ENCODE results near the gene ZNF614.
"Not testable (repeated sequence)": the region's sequence is repeated elsewhere in the genome, so short reads cannot be mapped to it uniquely, and the experiment has no call there.

ZNF614 gene

DNA sequence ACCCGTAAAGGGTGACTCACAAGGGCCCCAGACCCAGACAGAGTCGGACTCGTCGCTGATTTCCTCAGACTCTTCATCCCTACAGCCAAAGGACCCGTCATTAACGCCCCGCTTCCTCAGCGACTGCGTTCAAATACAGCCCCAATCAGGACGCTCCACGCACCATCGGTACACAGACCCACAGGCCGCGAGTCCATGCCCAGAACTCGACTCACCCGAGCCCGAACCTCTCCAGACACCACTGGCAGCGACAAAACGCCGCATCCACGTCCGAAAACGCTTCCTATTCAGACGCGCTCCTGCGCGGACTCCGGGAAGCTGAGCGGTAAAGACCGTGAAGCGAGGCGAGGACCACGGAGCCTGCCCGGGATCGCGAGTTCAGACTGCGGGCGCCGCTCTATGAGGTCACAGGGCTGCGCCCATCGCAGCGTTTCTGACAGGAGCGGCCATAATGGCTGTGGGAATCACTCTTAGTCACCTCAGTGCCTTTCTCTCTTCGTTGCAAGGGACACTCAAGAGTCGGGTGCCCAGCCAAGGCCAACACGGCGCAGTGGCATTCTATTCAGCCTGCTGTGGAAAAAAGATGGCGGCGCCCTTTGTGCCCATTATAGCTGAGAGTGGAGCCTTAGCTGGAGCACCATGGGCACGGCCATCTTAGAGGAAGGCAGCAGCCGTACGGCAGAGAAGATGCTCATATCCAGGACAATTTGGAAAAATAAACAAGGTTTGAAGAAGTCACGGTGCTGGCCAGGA is at the start of gene ZNF614:
ZNF614 (minus strand) TSS at position 353 of the 753 bp plus-strand sequence. CDS start 2,634 bp downstream, outside the sequence.
- DNase-seq (ENCODE audit: low read depth), result peak; percentile 91

DNA sequence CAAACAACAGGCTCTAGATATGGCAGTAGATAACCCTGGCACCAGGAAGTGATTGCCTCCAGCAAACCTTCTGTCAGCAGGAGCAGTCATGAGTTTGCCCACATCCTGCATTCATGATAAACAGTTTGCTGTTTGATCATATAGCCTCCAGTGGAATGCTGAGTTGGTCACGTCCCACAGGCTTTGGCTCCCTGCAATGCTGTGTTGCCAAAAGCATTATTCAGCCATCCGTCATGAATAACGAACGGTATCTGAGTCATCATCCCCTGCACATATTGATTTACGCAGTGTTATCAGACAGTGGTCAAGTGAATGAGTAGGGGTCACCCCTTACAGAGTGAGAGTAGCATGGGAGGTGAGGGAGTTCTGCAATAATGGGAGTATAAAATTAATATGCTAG is 42.3 kb upstream of the ZNF614 start:
- no peak for DNase-seq (ENCODE audit: low read depth)

DNA sequence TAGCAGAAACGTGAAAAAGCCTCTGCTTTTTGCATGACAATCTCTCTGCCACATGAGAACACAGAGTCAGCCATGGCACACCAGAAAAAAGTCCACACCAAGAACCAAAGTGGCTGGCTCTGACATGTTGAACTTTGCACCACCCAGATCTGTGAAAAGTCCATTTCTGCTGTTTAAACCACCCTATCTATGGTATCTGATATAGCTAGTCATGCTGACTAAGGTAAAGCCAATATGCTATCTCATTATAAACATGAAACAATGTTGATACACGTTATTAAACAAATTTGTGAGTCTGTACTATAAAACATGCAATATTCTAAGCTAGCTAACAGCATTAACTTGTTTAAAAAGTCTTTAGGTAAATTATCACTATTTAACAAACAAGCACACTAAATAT is 41.5 kb upstream of the ZNF614 start:
- no peak for DNase-seq (ENCODE audit: low read depth)

DNA sequence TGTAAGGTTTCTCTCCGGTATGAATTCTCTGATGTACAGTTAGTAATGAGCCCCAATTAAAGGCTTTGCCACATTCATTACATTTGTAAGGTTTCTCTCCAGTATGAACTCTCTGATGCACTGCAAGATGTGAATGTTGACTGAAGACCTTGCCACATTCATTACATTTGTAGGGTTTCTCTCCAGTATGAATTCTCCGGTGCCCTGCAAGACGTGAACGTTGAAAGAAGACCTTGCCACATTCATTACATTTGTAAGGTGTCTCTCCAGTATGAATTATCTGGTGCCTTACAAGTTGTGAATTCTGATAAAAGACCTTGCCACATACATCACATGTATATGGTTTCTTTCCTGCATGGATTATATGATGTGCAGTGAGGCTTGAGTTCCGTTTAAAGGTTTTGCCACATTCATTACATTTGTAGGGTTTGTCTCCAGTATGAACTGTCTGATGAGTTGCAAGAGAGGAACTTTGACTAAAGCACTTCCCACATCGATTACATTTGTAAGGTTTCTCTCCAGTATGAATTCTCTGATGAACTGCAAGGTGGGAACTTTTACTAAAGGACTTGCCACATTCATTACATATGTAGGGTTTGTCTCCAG is 38.2 kb upstream of the ZNF614 start:
- DNase-seq (ENCODE audit: low read depth), result no peak

DNA sequence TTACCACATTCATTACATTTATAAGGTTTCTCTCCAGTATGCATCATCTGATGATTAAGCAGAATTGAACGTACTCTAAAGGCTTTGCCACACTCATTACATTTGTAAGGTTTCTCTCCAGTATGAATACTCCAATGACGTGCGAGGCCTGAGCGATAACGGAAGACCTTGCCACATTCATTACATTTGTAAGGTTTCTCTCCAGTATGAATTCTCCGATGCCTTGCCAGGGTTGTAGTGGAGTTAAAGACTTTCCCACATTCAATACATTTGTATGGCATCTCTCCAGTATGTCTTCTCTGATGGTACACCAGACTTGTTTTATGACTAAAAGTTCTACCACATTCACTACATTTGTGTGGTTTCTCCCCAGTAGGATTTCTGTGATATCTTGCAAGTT is 37.2 kb upstream of the ZNF614 start:
- DNase-seq (ENCODE audit: low read depth), result no peak

DNA sequence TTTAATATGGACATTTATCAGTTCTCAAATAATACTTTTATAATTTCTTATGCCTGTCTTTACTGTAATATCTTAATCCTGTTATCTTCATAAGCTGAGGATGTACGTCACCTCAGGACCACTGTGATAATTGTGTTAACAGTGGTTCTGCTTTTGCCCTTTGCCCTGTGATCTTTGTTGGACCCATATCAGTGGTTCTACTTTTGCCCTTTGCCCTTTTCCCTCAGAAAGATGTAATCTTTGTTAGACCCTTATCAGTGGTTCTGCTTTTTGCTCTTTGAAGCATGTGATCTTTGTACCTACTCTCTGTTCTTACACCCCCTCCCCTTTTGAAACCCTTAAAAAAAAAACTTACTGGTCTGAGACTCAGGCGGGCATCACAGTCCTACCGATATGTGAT is 28.3 kb upstream of the ZNF614 start:
- not testable (repeated sequence) for DNase-seq (ENCODE audit: low read depth)

DNA sequence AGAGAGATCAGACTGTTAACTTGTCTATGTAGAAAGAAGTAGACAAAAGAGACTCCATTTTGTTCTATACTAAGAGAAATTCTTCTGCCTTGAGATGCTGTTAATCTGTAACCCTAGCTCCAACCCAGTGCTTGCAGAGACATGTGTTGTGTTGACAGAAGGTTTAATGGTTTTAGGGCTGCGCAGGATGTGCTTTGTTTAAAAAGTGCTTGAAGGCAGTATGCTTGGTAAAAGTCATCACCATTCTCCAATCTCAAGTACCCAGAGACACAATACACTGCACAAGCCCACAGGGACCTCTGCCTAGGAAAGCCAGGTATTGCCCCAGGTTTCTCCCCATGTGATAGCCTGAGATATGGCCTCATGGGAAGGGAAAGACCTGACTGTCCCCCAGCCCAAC is 23.6 kb upstream of the ZNF614 start:
- DNase-seq (ENCODE audit: low read depth), result not testable (repeated sequence)

DNA sequence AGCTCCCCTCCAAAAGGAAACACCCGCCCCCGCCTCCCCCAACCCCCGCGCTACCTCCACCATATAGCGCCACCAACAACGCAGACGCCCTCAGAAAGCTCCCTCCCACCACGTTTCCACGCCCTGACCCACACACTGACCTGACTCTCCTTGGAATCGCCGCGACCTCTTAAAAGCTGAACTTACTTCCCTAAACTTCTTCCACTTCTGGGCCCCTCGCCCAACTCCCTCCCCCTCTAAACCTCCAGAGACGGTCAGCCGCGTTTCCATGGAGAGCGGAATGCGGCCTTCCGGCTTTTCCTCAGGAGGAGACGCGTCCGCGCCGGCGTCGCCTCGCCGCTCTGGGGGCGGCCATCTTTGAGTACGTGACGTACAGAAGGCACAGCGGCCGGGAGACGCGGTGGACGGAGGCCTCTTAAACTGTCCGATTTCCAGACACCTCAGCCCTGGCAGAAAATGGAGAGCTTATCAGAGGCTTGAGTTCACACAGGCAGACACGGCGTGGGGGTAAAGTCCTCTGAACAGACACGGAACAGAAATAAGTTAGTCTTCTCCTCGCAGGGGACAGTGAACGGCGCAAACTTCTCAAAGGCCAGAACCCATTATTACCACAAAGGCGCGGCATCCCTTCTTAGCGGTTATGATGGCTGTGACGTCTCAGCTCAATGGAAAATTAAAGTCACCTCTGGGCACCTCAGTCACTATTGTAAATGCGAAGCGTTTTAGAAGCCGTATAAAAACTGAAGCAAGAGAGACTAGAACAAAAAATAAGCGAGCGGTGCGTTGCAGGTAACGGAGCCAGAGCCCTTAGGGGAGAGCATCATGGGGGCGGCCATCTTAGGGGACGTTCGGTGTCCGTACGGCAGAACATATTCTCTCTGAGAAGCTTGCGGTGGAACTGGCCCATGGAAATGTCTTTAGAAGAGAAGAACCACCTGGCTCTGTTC is 20.6 kb upstream of the ZNF614 start, which contains the start of gene ZNF432:
ZNF432 (minus strand) TSS at position 284 of the 947 bp plus-strand sequence. CDS start 1,970 bp downstream, outside the sequence.
- DNase-seq (ENCODE audit: low read depth), result peak; percentile 90

DNA sequence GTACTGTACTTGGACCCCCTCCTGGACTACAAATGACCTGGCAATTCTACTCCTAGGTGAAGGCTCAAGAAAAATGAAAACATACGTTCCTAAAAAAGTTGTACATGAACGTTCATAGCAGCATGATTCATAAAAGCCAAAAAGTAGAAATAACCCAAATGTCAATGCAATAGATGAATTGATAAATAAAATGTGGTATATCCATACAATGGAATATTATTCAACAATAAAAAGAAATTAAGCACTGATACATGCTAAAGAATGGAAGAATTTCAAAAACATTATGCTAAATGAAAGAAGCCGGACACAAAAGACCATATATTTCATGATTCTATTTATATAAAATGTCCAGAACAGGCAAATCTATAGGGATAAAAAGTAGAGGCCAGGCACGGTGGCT is 11.0 kb upstream of the ZNF614 start:
- DNase-seq (ENCODE audit: low read depth), result no peak

DNA sequence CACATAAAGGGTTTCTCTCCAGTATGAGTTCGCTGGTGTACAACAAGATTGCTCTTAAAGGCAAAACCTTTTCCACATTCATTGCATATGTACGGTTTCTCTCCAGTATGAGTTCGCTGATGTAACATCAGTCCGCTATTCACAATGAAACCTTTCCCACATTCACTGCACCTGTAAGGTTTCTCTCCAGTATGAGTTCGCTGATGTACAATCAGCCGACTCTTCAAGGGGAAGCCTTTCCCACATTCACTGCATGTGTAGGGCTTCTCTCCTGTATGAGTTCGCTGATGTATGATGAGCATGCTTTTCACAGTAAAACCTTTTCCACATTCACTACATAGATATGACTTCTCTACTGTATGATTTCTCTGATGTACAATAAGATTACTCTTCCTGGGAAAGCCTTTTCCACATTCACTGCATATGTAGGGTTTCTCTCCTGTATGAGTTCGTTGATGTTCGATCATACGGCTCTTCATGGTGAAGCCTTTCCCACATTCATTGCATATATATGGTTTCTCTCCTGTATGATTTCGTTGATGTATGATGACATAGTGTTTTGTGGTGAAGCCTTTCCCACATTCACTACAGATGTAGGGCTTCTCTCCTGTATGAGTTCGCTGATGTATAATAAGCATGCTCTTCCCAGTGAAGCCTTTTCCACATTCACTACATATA is 6.0 kb upstream of the ZNF614 start:
- peak; percentile 8 for DNase-seq (ENCODE audit: low read depth)

DNA sequence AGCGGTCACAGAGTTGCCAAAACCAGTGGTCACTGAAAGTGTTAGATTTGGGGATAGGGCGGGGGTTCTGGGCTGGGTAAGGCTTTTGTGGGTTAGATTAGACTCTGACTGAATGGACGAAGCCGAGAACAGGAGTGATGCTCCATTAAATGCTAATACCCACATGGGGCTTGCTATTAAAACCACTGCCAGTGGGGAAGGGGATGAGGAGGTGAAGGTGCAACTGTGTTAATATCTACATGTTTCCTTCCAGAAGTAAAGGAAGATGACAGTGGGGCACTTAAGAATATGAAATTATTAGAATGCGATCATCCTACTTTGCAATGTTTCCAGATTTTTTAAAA is 573 bp upstream of the ZNF614 start:
- no peak for DNase-seq (ENCODE audit: low read depth)

DNA sequence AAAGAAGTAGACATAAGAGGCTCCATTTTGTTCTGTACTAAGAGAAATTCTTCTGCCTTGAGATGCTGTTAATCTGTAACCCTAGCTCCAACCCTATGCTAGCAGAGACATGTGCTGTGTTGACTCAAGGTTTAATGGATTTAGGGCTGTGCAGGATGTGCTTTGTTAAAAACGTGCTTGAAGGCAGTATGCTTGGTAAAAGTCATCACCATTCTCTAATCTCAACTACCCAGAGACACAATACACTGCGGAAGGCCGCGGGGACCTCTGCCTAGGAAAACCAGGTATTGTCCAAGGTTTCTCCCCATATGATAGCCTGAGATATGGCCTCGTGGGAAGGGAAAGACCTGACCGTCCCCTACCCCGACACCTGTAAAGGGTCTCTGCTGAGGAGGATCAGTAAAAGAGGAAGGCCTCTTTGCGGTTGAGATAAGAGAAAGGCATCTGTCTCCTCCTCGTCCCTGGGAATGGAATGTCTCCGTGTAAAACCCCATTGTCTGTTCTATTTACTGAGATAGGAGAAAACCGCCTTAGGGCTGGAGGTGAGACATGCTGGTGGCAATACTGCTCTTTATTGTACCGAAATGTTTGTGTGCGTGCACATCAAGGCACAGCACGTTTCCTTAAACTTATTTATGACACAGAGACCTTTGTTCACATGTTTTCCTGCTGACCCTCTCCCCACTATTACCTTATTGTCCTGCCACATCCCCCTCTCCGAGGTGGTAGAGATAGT is 1.8 kb downstream of the ZNF614 start:
- DNase-seq (ENCODE audit: low read depth), result not testable (repeated sequence)

DNA sequence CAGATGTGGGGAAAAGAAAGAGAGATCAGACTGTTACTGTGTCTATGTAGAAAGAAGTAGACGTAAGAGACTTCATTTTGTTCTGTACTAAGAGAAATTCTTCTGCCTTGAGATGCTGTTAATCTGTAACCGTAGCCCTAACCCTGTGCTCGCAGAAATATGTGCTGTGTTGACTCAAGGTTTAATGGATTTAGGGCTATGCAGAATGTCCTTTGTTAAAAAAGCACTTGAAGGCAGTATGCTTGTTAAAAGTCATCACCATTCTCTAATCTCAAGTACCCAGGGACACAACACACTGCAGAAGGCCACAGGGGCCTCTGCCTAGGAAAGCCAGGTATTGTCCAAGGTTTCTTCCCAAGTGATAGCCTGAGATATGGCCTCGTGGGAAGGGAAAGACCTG is 3.7 kb downstream of the ZNF614 start:
- DNase-seq (ENCODE audit: low read depth), result not testable (repeated sequence)

DNA sequence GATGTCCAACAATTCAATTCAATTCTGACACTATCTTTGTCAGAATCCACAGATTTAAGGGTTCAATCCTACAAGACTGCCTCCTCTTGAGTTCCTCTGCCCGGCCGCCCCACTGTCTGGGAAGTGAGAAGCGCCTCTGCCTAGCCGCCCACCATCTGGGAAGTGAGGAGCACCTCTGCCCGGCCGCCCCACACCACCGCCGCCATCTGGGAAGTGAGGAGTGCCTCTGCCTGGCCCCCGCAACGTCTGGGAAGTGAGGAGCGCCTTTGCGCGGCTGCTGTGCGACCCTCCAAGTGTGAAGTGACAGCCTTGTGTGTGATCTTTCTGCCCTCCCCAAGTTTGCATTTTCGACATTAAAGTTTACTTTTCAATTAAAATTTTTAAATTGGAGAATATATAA is 6.0 kb downstream of the ZNF614 start:
- no peak for DNase-seq (ENCODE audit: low read depth)

DNA sequence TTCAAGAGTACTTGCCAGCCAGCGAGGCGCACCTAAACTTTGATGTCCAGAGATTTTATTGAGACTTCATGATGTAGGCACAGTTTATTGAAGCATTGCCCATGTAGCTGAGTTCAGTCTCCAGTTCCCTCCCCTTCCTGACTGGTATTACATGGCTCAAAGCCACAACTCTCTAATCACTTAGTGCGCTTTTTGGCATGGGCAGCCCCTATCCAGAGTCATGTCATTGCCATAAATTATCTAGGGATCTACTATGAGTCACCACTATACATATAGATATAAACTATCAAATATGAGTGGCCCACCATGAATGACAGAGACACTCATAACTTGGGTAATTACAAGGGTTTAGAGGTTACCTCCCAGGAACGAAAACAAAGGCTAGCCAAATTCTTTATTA is 7.7 kb downstream of the ZNF614 start:
- DNase-seq (ENCODE audit: low read depth), result no peak

DNA sequence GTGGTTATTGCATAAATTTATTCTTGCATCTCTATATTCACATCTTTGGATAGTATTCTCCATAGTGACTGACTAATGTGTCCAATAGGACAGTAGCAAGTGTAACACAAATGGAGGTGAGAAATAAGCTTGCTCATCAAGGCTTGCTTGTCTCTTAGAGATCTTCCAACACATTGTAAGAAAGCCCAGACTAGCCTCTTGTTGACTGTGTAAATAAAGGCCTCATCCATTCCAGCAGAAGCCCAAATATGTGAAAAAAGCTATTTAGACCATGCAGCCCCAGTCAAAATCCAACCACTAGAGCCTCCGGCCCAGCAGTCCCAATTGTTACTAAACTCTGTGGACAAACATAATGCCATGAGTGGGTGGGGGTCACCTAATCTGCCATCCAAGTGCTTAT is 17.5 kb downstream of the ZNF614 start:
- DNase-seq (ENCODE audit: low read depth), result no peak

DNA sequence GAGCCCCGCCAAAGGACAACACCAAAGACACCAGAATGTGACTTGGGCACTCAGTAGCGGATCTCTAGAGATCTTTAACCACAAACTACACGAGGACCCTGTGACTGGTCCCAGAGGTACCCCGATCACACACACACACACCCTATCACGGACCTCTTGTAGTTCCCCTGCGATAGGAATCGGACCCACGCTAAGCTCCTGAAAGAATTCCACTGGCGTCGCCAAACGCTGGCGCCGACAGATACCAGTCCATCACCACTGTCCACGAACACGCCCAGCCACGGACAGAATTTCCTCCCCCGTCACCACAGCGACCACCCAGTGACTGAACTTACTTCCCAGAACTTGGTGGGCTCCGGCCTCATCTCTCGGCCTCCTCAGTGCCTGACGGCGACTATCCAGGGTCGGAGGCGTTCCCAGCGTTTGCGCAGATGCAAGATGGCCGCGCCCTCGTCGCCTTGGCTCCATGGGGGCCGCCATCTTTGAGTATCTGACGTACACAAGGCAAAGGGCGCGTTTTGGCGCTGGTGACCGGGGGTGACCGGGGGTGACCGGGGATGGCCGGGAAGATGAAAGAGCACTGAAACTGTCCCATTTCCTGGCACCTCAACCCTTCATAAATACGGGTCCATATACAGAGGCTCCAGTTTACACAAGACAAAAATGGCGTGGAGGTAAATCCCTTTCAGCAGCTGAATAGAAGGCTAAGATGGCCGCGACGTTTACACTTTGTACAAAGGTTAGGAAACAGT is 20.2 kb downstream of the ZNF614 start, which contains the start of gene ZNF615:
ZNF615 (minus strand) TSS at position 406 of the 752 bp plus-strand sequence. CDS start 4,500 bp downstream, outside the sequence.
- peak; percentile 81 for DNase-seq (ENCODE audit: low read depth)

DNA sequence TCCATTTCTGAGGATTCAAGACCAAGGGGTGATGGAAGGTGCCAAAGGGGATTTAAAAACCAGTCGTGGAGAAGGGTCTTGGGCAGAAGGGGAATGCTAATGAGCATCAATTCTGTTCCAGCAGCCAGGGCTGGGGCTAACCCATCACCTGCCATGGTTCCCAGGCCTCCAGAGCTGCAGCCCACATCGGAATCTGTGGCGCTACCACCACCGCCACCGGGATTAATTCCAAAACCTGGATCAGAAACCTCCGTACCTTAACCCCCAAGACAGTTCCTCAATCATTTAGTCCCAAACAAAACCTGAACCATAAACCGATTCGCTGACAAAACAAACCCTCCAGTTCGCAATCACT is 20.8 kb downstream of the ZNF614 start:
- peak; percentile 6 for DNase-seq (ENCODE audit: low read depth)

DNA sequence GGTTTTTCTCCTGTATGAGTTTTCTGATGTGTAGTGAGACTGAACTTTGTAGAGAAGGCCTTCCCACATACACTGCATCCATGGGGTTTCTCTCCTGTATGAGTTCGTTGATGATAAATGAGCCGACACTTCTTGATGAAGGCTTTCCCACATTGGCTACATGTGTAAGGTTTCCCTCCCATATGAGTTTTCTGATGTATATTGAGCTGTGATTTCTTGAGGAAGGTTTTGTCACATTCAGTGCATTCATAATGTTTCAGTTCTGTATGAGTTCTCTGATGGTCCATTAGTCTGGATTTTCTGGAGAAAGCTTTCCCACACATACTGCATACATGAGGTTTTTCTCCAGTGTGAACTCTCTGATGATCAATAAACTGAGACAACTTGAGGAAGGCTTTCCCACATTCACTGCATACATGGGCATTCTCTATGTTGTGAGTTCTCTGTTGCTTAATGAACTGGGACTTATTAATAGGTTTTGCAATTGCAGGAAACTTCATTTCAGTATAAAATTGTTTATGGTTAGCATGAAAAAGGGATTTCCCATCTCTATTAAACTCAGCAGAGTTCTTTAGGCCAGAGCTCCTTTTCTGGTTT is 34.0 kb downstream of the ZNF614 start:
- no peak for DNase-seq (ENCODE audit: low read depth)

DNA sequence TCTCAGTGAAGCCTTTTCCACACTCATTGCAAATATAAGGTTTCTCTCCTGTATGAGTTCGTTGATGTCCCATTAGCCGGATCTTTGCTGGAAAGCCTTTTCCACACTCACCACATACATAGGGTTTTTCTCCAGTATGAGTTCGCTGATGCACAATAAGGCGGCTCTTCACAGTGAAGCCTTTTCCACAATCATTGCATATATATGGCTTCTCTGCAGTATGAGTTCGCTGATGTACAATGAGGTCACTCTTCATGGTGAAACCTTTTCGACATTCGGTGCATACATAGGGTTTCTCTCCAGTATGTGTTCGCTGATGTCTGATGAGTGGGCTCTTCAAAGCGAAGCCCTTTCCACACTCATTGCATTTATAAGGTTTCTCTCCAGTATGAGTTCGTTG is 34.8 kb downstream of the ZNF614 start:
- no peak for DNase-seq (ENCODE audit: low read depth)

Measured in EH (cell line).